ENCODE results near the gene TYW3.

DNA sequence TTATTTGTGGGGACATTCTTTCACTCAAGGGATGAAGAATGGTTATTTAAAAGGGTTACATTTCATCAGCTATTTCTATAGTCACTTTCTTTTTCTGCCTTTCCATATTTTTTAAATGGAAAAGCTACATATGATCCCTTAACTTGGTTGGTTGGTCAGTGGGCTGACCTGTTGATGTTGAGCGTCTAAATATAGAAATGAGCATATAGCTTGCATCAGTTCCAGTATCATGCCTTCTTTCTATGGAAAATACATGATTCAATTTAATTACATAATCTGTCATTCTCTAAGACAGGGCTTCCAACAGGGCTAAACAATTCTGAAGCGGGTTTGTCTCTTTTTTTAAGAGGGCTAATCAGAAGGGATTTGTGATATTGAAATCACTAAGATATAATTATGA is 40.6 kb downstream of the TYW3 start:
- TF ChIP-seq, protein P1, sequence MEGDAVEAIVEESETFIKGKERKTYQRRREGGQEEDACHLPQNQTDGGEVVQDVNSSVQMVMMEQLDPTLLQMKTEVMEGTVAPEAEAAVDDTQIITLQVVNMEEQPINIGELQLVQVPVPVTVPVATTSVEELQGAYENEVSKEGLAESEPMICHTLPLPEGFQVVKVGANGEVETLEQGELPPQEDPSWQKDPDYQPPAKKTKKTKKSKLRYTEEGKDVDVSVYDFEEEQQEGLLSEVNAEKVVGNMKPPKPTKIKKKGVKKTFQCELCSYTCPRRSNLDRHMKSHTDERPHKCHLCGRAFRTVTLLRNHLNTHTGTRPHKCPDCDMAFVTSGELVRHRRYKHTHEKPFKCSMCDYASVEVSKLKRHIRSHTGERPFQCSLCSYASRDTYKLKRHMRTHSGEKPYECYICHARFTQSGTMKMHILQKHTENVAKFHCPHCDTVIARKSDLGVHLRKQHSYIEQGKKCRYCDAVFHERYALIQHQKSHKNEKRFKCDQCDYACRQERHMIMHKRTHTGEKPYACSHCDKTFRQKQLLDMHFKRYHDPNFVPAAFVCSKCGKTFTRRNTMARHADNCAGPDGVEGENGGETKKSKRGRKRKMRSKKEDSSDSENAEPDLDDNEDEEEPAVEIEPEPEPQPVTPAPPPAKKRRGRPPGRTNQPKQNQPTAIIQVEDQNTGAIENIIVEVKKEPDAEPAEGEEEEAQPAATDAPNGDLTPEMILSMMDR (IDR thresholded peaks at IDR 0.05; ENCODE audit: control extremely low read depth in 1 of 3, insufficient read depth in 1 of 3, low read depth in 1 of 3, low read length in 3 of 3) = no peak
- TF ChIP-seq RXRA (IDR thresholded peaks at IDR 0.05; ENCODE audit: insufficient read depth, low read depth, low read length) = no peak
- no peak for TF ChIP-seq EZH2 (IDR thresholded peaks at IDR 0.05; ENCODE audit: low read depth, low read length, severe bottlenecking)
- TF ChIP-seq SIN3A (conservative IDR thresholded peaks at IDR 0.05 in 1 of 2, IDR thresholded peaks at IDR 0.05 in 1 of 2; ENCODE audit: low read depth in 1 of 2, low read length in 2 of 2) = no peak
- no peak for TF ChIP-seq CTBP2 (IDR thresholded peaks at IDR 0.05; ENCODE audit: borderline replicate concordance, insufficient read depth, insufficient read length, low read length)
- TF ChIP-seq POLR2AphosphoS5 (IDR thresholded peaks at IDR 0.05; ENCODE audit: low read depth, low read length) = no peak
